Measurements from ENCODE around the gene MRPL4.

- TF ChIP-seq CTCF (IDR thresholded peaks at IDR 0.05; ENCODE audit: low read depth, low read length, missing input control) = no peak
- no peak for TF ChIP-seq YY1 (IDR thresholded peaks at IDR 0.05)
- no peak for TF ChIP-seq GABPA (IDR thresholded peaks at IDR 0.05 in 1 of 2, conservative IDR thresholded peaks at IDR 0.05 in 1 of 2)
- TF ChIP-seq EGR1 (IDR thresholded peaks at IDR 0.05; ENCODE audit: low read depth in 2 of 2) = no peak
- TF ChIP-seq, protein P1, sequence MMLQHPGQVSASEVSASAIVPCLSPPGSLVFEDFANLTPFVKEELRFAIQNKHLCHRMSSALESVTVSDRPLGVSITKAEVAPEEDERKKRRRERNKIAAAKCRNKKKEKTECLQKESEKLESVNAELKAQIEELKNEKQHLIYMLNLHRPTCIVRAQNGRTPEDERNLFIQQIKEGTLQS (IDR thresholded peaks at IDR 0.05) = no peak
- no peak for TF ChIP-seq RAD21 (IDR thresholded peaks at IDR 0.05)
- TF ChIP-seq, protein P2, sequence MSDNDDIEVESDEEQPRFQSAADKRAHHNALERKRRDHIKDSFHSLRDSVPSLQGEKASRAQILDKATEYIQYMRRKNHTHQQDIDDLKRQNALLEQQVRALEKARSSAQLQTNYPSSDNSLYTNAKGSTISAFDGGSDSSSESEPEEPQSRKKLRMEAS (IDR thresholded peaks at IDR 0.05) = no peak
- no peak for TF ChIP-seq FOXA2 (IDR thresholded peaks at IDR 0.05)
- TF ChIP-seq SP1 (IDR thresholded peaks at IDR 0.05) = no peak
- no peak for TF ChIP-seq JUND (IDR thresholded peaks at IDR 0.05)
- TF ChIP-seq, protein P3, sequence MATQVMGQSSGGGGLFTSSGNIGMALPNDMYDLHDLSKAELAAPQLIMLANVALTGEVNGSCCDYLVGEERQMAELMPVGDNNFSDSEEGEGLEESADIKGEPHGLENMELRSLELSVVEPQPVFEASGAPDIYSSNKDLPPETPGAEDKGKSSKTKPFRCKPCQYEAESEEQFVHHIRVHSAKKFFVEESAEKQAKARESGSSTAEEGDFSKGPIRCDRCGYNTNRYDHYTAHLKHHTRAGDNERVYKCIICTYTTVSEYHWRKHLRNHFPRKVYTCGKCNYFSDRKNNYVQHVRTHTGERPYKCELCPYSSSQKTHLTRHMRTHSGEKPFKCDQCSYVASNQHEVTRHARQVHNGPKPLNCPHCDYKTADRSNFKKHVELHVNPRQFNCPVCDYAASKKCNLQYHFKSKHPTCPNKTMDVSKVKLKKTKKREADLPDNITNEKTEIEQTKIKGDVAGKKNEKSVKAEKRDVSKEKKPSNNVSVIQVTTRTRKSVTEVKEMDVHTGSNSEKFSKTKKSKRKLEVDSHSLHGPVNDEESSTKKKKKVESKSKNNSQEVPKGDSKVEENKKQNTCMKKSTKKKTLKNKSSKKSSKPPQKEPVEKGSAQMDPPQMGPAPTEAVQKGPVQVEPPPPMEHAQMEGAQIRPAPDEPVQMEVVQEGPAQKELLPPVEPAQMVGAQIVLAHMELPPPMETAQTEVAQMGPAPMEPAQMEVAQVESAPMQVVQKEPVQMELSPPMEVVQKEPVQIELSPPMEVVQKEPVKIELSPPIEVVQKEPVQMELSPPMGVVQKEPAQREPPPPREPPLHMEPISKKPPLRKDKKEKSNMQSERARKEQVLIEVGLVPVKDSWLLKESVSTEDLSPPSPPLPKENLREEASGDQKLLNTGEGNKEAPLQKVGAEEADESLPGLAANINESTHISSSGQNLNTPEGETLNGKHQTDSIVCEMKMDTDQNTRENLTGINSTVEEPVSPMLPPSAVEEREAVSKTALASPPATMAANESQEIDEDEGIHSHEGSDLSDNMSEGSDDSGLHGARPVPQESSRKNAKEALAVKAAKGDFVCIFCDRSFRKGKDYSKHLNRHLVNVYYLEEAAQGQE (IDR thresholded peaks at IDR 0.05) = no peak
- no peak for TF ChIP-seq FOXA1 (IDR thresholded peaks at IDR 0.05)
- no peak for TF ChIP-seq ZBTB33 (IDR thresholded peaks at IDR 0.05)
Measured at GRCh38 chr19:10237702-10238101, 14.3 kb upstream of the MRPL4 start.

All from liver (tissue), 3 donors.